SH-SY5Y (cell line): ENCODE results near the gene GRB10.

Experiments
- GATA2 ChIP-seq: IDR thresholded peaks from 2 replicates; pipeline ENCODE4 v1.6.1; 2011; ENCODE audit warnings: mild to moderate bottlenecking, low read depth, low read length
- GATA3 ChIP-seq: IDR thresholded peaks from 2 replicates; pipeline ENCODE4 v1.6.1; 2011; ENCODE audit warnings: low read depth, mild to moderate bottlenecking, low read length, moderate library complexity

GRCh38 chr7:50588937-50589336, 193.8 kb downstream of the GRB10 start:
- TF ChIP-seq GATA2 (no peak), GATA3 (no peak)
